GM10847 (cell line): ENCODE results near the gene GANAB.
A peak's percentile ranks its signal among the peaks of the same experiment; 100 is the strongest.

ENCODE experiments used
- POLR2A ChIP-seq: IDR thresholded peaks from 2 replicates; pipeline ENCODE4 v1.6.1; 2011; ENCODE audit not compliant: insufficient read length; ENCODE audit errors: extremely low read depth

The GANAB gene

GRCh38 chr11:62646825-62647608 lies 604 bp upstream of the GANAB start:
- TF ChIP-seq POLR2A = no peak

- TF ChIP-seq POLR2A = no peak
Measured at GRCh38 chr11:62645671-62645945, 805 bp downstream of the GANAB start.

- no peak for TF ChIP-seq POLR2A
Measured at GRCh38 chr11:62644220-62644619, 2.2 kb downstream of the GANAB start.

- no peak for TF ChIP-seq POLR2A
Measured at GRCh38 chr11:62632492-62632891, 13.9 kb downstream of the GANAB start.

- no peak for TF ChIP-seq POLR2A
Measured at GRCh38 chr11:62627713-62628112, 18.7 kb downstream of the GANAB start.

- TF ChIP-seq POLR2A = no peak
Measured at GRCh38 chr11:62622476-62623089, 23.8 kb downstream of the GANAB start.

GRCh38 chr11:62621567-62622470 lies 24.6 kb downstream of the GANAB start, which contains the start of gene B3GAT3:
B3GAT3 (minus strand) TSS chr11:62621986; CDS start chr11:62621947, 39 bp downstream.
- peak; percentile 67 for TF ChIP-seq POLR2A

GRCh38 chr11:62621027-62621566 lies 25.3 kb downstream of the GANAB start:
- no peak for TF ChIP-seq POLR2A

GRCh38 chr11:62615521-62615920 lies 30.9 kb downstream of the GANAB start:
- TF ChIP-seq POLR2A = no peak

GRCh38 chr11:62614275-62614674 lies 32.1 kb downstream of the GANAB start:
- no peak for TF ChIP-seq POLR2A

- no peak for TF ChIP-seq POLR2A
Measured at GRCh38 chr11:62613291-62613778, 33.1 kb downstream of the GANAB start.

- no peak for TF ChIP-seq POLR2A
Measured at GRCh38 chr11:62612366-62613290, 33.8 kb downstream of the GANAB start, which contains the start of the genes EML3 and ROM1. EML3 (minus strand) TSS chr11:62612775; CDS start chr11:62612457, 318 bp downstream. ROM1 (plus strand) TSS chr11:62613257; CDS start chr11:62613282, 25 bp downstream.

GRCh38 chr11:62611705-62612365 lies 34.6 kb downstream of the GANAB start:
- no peak for TF ChIP-seq POLR2A
